Stomach (tissue), 9 donors: ENCODE measurements around the gene POC1A. TPM values are rescaled to one million over a fixed set of nuclear protein-coding genes. Genes with fewer than 3 reads are reported as not detected.
A peak's percentile ranks its signal among the peaks of the same experiment; 100 is the strongest.

Experiments used
- DNase-seq, 2 donors: peaks; one replicate each; pipeline versions ENCODE4 v3.0.0 to v3.0.0-alpha.2; 2013 to 2019
- H3K27ac ChIP-seq, 5 donors: fragments of 200-600 bp in 4 of 5; sonication (generic) in 4 of 5; one replicate each; pipeline ENCODE4 v1.5.1; 2013 to 2019; ENCODE audit warnings: mild to moderate bottlenecking in 1 of 5, moderate library complexity in 1 of 5
- H3K27me3 ChIP-seq, 3 donors: fragments of 200-600 bp; sonication (generic); one replicate each; pipeline ENCODE4 v1.5.1; 2017 to 2019; ENCODE audit warnings: mixed run types in 1 of 3
- H3K36me3 ChIP-seq, 4 donors: fragments of 200-600 bp; sonication (generic); 1 replicate in 3 of 4; 2 replicates in 1 of 4; pipeline ENCODE4 v1.5.1; 2016 to 2019
- H3K4me1 ChIP-seq, 4 donors: fragments of 200-600 bp; sonication (generic); one replicate each; pipeline ENCODE4 v1.5.1; 2016 to 2019
- H3K4me3 ChIP-seq, 4 donors: fragments of 200-600 bp; sonication (generic) in 3 of 4; one replicate each; pipeline ENCODE4 v1.5.1; 2016 to 2019; ENCODE audit warnings: mild to moderate bottlenecking in 1 of 4
- H3K9me3 ChIP-seq, 4 donors: fragments of 200-600 bp; sonication (generic); one replicate each; pipeline ENCODE4 v1.5.1; 2016 to 2019
- CTCF ChIP-seq, 7 experiments: fragments of 450-650 bp in 4 of 7; fragments of 200-600 bp in 3 of 7; sonication (generic) in 3 of 7; IDR thresholded peaks; one replicate each; pipeline ENCODE4 v1.5.1; 2016 to 2019; ENCODE audit warnings: antibody characterized with exemption in 7 of 7, control low read depth in 2 of 7, mild to moderate bottlenecking in 1 of 7
- EP300 ChIP-seq: sonication (generic); formaldehyde crosslinking; IDR thresholded peaks from one replicate; pipeline ENCODE4 v1.6.1; 2017; ENCODE audit warnings: antibody characterized with exemption
- POLR2A ChIP-seq, 4 donors: fragments of 450-650 bp; IDR thresholded peaks; one replicate each; pipeline ENCODE4 v1.6.1; 2016; ENCODE audit warnings: antibody characterized with exemption in 4 of 4, control low read depth in 2 of 4, mild to moderate bottlenecking in 1 of 4, moderate library complexity in 1 of 4
- POLR2AphosphoS5 ChIP-seq, 3 donors: sonication (generic); formaldehyde crosslinking; IDR thresholded peaks; one replicate each; pipeline ENCODE4 v1.6.1; 2016; ENCODE audit warnings: antibody characterized with exemption in 3 of 3
- WGBS, 5 donors: extraction: QIAGEN DNeasy Blood & Tissue Kit in 3 of 5; methylation state at CpG; one replicate each; pipeline versions ENCODE4 v1.1.5 to v1.1.7; 2013 to 2018; 5-methylcytosine and 5-hydroxymethylcytosine counted together
- intact Hi-C: fragments of 100-400 bp; cut with DNase I; formaldehyde crosslinking; loops from one replicate; pipeline ENCODE4 v1.15.1; 2023; ENCODE audit warnings: low total_unique reads
- polyA plus RNA-seq, 3 donors: library from polyadenylated mRNA; stranded (reverse); fragments of 200-250 nt; gene quantifications; one replicate each; pipeline ENCODE4 v1.2.3, GENCODE V29; 2013
- total RNA-seq, 5 donors: library from RNA; depleted of rRNA; stranded (reverse); fragments of >200 nt; gene quantifications; one replicate each; pipeline versions ENCODE4 v1.1.0 to v1.2.3, GENCODE V29; 2014 to 2016
- donor health status: healthy with polysubstance abuse.
- donor health status: Bipolar disorder and iron deficiency.
- donor health status: healthy.

POC1A gene
- total and polyA plus RNA-seq, 8 donors: 1.8 to 23.2 (median 3.5) TPM; not detected in 1

- no peaks in the 10 kb centered on the region for H3K9me3 ChIP-seq
- peaks cover 0 to 32% (median 0%) of the 10 kb centered on the region in 4 donors for H3K36me3 ChIP-seq
- no peak overlapping the region for H3K27ac ChIP-seq
- peaks cover 0 to 5% (median 2%) of the 10 kb centered on the region in 4 donors for H3K4me1 ChIP-seq
- TF ChIP-seq CTCF (IDR thresholded peaks at IDR 0.05) (no peak), POLR2AphosphoS5 (IDR thresholded peaks at IDR 0.05) (no peak), POLR2A (IDR thresholded peaks at IDR 0.05) (no peak), EP300 (no peak)
- H3K4me3 ChIP-seq: no peak overlapping the region
- intact Hi-C loops: loop anchor here (5.0 to 10.0 kb wide), 2 partner anchors 138 to 196 kb away; partner anchors contain the start of genes PARP3 and RRP9
- H3K27me3 ChIP-seq: no peaks in the 10 kb centered on the region
- DNase-seq: no peak
- 92 to 97% (median 94%) methylated on average over 5 of the region's 5 CpGs for WGBS, 5 donors
Observed at GRCh38 chr3:52140769-52141168, 13.5 kb downstream of the POC1A start.

GRCh38 chr3:52140000-52140399 is 14.2 kb downstream of the POC1A start:
- Histone ChIP-seq H3K4me3 (no peak overlapping the region), H3K4me1 (peaks cover 0 to 5% (median 2%) of the 10 kb centered on the region in 4 donors), H3K9me3 (no peaks in the 10 kb centered on the region), H3K27ac (no peak overlapping the region), H3K27me3 (no peaks in the 10 kb centered on the region), H3K36me3 (peaks cover 0 to 26% (median 0%) of the 10 kb centered on the region in 4 donors)
- whole genome bisulfite sequencing, 5 donors: 87 to 97% (median 94%) methylated on average over 3 to 9 of the region's 9 CpGs
- TF ChIP-seq POLR2AphosphoS5 (IDR thresholded peaks at IDR 0.05) (no peak), POLR2A (IDR thresholded peaks at IDR 0.05) (no peak), EP300 (no peak), CTCF (IDR thresholded peaks at IDR 0.05) (no peak)
- DNase-seq: no peak
- intact Hi-C loops: loop anchor here (5.0 to 10.0 kb wide), 2 partner anchors 138 to 195 kb away; partner anchors contain the start of genes PARP3 and RRP9

GRCh38 chr3:52137311-52137710 is 16.9 kb downstream of the POC1A start:
- 90 to 94% (median 93%) methylated on average over 5 to 7 of the region's 7 CpGs for WGBS, 5 donors
- intact Hi-C loops: no loop called here
- Histone ChIP-seq H3K36me3 (peaks cover 0 to 20% (median 0%) of the 10 kb centered on the region in 4 donors), H3K27me3 (no peaks in the 10 kb centered on the region), H3K9me3 (no peaks in the 10 kb centered on the region), H3K4me1 (peaks cover 0 to 6% (median 0%) of the 10 kb centered on the region in 4 donors), H3K27ac (peak overlapping the region in 2 of 5 donors; percentile 46 to 50), H3K4me3 (no peak overlapping the region)
- TF ChIP-seq CTCF (IDR thresholded peaks at IDR 0.05): no peak
- TF ChIP-seq POLR2A (IDR thresholded peaks at IDR 0.05): no peak
- TF ChIP-seq EP300: no peak
- TF ChIP-seq POLR2AphosphoS5 (IDR thresholded peaks at IDR 0.05): no peak
- DNase-seq: no peak

GRCh38 chr3:52136513-52136912 is 17.7 kb downstream of the POC1A start:
- Histone ChIP-seq H3K36me3 (peaks cover 0 to 13% (median 0%) of the 10 kb centered on the region in 4 donors), H3K4me1 (peaks cover 0 to 6% (median 0%) of the 10 kb centered on the region in 4 donors), H3K27ac (peak overlapping the region in 3 of 5 donors; percentile 2 to 50 (median 46)), H3K27me3 (no peaks in the 10 kb centered on the region), H3K4me3 (no peak overlapping the region), H3K9me3 (no peaks in the 10 kb centered on the region)
- DNase-seq: peak in 1 of 2 donors; percentile 47
- intact Hi-C loops: no loop called here
- no peak for TF ChIP-seq POLR2AphosphoS5 (IDR thresholded peaks at IDR 0.05)
- TF ChIP-seq CTCF (IDR thresholded peaks at IDR 0.05): no peak
- no peak for TF ChIP-seq EP300
- TF ChIP-seq POLR2A (IDR thresholded peaks at IDR 0.05): no peak
- WGBS, 5 donors: 47 to 67% (median 51%) methylated on average over 9 of the region's 9 CpGs
